A549 (cell line): Measurements from ENCODE around the gene VENTX. TPM values are rescaled to one million over a fixed set of nuclear protein-coding genes. Genes with fewer than 3 reads are reported as not detected.

ENCODE experiments used
- ATAC-seq, 2 experiments: fragments of 200-7000 bp in 1 of 2; fragments of >200 bp in 1 of 2; cut with Nextera tagmentation in 1 of 2; cut with Tn5 transposase in 1 of 2; 3 replicates each; pipeline versions ENCODE4 v1.8.0 to v1.9.1; 2018 to 2020; ENCODE audit warnings: mild to moderate bottlenecking in 1 of 2, moderate library complexity in 1 of 2
- CTCF ChIA-PET: fragments of 300-600 bp; sonication (Branson Sonifier 250); formaldehyde crosslinking; extraction: SDS; loops from one replicate; lab custom pipeline; 2021; ENCODE audit warnings: antibody characterized with exemption, inconsistent platforms; lab: Yijun Ruan, JAX
- POLR2A ChIA-PET: fragments of 350-600 bp; formaldehyde crosslinking; extraction: SDS; loops from one replicate; lab custom pipeline; 2021; ENCODE audit warnings: antibody characterized with exemption, inconsistent platforms; lab: Yijun Ruan, JAX
- DNase-seq, 2 experiments: peaks; one replicate each; pipeline versions ENCODE4 v3.0.0 to v3.0.0-alpha.2; 2011 to 2016; ENCODE audit warnings: low read depth in 1 of 2, low spot score in 1 of 2
- FAIRE-seq: peaks from 2 replicates; lab custom pipeline; 2011; peaks lifted over from hg19 to GRCh38; lab: Jason Lieb, UNC
- H3K27ac ChIP-seq, 2 experiments: fragments of >200 bp; sonication (Bioruptor Twin); formaldehyde crosslinking; 3 replicates each; pipeline ENCODE4 v1.5.1; 2016 to 2017
- H3K4me1 ChIP-seq: fragments of >200 bp; sonication (Bioruptor Twin); formaldehyde crosslinking; 3 replicates; pipeline ENCODE4 v1.6.1; 2016
- H3K4me2 ChIP-seq: fragments of >200 bp; sonication (Bioruptor Twin); formaldehyde crosslinking; 3 replicates; pipeline ENCODE4 v1.6.1; 2016
- H3K4me3 ChIP-seq: fragments of >200 bp; sonication (Bioruptor Twin); formaldehyde crosslinking; 3 replicates; pipeline ENCODE4 v1.5.1; 2016
- H3K9me3 ChIP-seq: fragments of >200 bp; sonication (Bioruptor Twin); formaldehyde crosslinking; 3 replicates; pipeline ENCODE4 v1.6.1; 2016
- CBX8 ChIP-seq: fragments of 200-600 bp; sonication (generic); IDR thresholded peaks from 2 replicates; pipeline ENCODE4 v1.6.1; 2016
- CEBPB ChIP-seq, 2 experiments: fragments of >200 bp in 1 of 2; sonication (Bioruptor Twin) in 1 of 2; formaldehyde crosslinking in 1 of 2; IDR thresholded peaks; 2 replicates each; pipeline ENCODE4 v1.6.1; 2012 to 2016
- CHD2 ChIP-seq: fragments of 150-350 bp; IDR thresholded peaks from 2 replicates; pipeline ENCODE4 v1.6.1; 2014; ENCODE audit warnings: low read length; ENCODE audit not compliant: partially characterized antibody
- FOXS1 ChIP-seq: fragments of 250-450 bp; sonication (Bioruptor Pico); IDR thresholded peaks from 2 replicates; pipeline ENCODE4 v1.5.0; 2020; ENCODE audit warnings: mild to moderate bottlenecking, moderate library complexity
- HEYL ChIP-seq: fragments of 250-450 bp; sonication (Bioruptor Pico); IDR thresholded peaks from 2 replicates; pipeline ENCODE4 v1.8.0; 2021; ENCODE audit warnings: mild to moderate bottlenecking, moderate library complexity
- HOXA7 ChIP-seq: fragments of 250-450 bp; sonication (Bioruptor Pico); IDR thresholded peaks from 2 replicates; pipeline ENCODE4 v1.5.0; 2020; ENCODE audit warnings: mild to moderate bottlenecking, moderate library complexity
- JUN ChIP-seq, 2 experiments: fragments of >200 bp; sonication (Bioruptor Twin); formaldehyde crosslinking; IDR thresholded peaks; 2 replicates in 1 of 2; 3 replicates in 1 of 2; pipeline ENCODE4 v1.6.1; 2016 to 2017
- KDM1A ChIP-seq: fragments of 200-600 bp; sonication (generic); IDR thresholded peaks from 2 replicates; pipeline ENCODE4 v1.6.1; 2016; ENCODE audit warnings: low read depth, mild to moderate bottlenecking
- MYC ChIP-seq: IDR thresholded peaks from 2 replicates; pipeline ENCODE4 v1.6.1; 2012; ENCODE audit warnings: mild to moderate bottlenecking, inconsistent platforms, low read length, improper control_type of control experiment, borderline replicate concordance
- NR3C1 ChIP-seq: fragments of >200 bp; sonication (Bioruptor Twin); formaldehyde crosslinking; IDR thresholded peaks from 3 replicates; pipeline ENCODE4 v1.6.1; 2017
- POLR2A ChIP-seq: IDR thresholded peaks from 2 replicates; pipeline ENCODE4 v1.6.1; 2012; ENCODE audit warnings: mild to moderate bottlenecking, low read length
- RAD21 ChIP-seq, 2 experiments: fragments of >200 bp in 1 of 2; sonication (Bioruptor Twin) in 1 of 2; formaldehyde crosslinking in 1 of 2; IDR thresholded peaks in 1 of 2; conservative IDR thresholded peaks in 1 of 2; 2 replicates in 1 of 2; 3 replicates in 1 of 2; pipeline ENCODE4 v1.6.1; 2012 to 2018; ENCODE audit warnings: inconsistent platforms in 1 of 2
- RFX5 ChIP-seq: fragments of 450-650 bp; IDR thresholded peaks from 2 replicates; pipeline ENCODE4 v1.7.1; 2014; ENCODE audit warnings: antibody characterized with exemption, mild to moderate bottlenecking, moderate library complexity
- ZNF302 ChIP-seq: fragments of 250-450 bp; sonication (Bioruptor Pico); IDR thresholded peaks from 2 replicates; pipeline ENCODE4 v1.9.0; 2021; ENCODE audit warnings: inconsistent platforms, mild to moderate bottlenecking, moderate library complexity
- WGBS: methylation state at CpG from one replicate; pipeline ENCODE4 v1.1.6; 2017; ENCODE audit errors: missing lambda C conversion rate; 5-methylcytosine and 5-hydroxymethylcytosine counted together
- polyA plus RNA-seq, 4 experiments: library from polyadenylated mRNA; depleted of rRNA in 3 of 4; stranded (reverse); fragments of >200 nt; fragmentation: RNase III in 1 of 4; extraction: RNeasy Plus Mini Kit Qiagen cat#74134 plus additional on column Dnase treatment in 1 of 4; gene quantifications; 2 replicates in 3 of 4; 3 replicates in 1 of 4; pipeline ENCODE4 v1.2.3, GENCODE V29; 2011 to 2017
- TF ChIP-seq, protein P1 (sequence below): fragments of 150-350 bp; IDR thresholded peaks from 2 replicates; pipeline ENCODE4 v1.6.1; 2014; ENCODE audit warnings: low read depth, mild to moderate bottlenecking, low read length
- TF ChIP-seq, protein P2 (sequence below): IDR thresholded peaks from 2 replicates; pipeline ENCODE4 v1.6.1; 2012
- TF ChIP-seq, protein P3 (sequence below): fragments of 200-600 bp; sonication (generic); IDR thresholded peaks from 2 replicates; pipeline ENCODE4 v1.6.1; 2016; ENCODE audit warnings: antibody characterized with exemption, mild to moderate bottlenecking, moderate library complexity
- TF ChIP-seq, protein P4 (sequence below): fragments of >200 bp; sonication (Bioruptor Twin); formaldehyde crosslinking; IDR thresholded peaks from 2 replicates; pipeline ENCODE4 v1.6.1; 2016

VENTX gene
- polyA plus RNA-seq, 2 of the 4 experiments (the other 2 are of a cell fraction) = not detected

DNA sequence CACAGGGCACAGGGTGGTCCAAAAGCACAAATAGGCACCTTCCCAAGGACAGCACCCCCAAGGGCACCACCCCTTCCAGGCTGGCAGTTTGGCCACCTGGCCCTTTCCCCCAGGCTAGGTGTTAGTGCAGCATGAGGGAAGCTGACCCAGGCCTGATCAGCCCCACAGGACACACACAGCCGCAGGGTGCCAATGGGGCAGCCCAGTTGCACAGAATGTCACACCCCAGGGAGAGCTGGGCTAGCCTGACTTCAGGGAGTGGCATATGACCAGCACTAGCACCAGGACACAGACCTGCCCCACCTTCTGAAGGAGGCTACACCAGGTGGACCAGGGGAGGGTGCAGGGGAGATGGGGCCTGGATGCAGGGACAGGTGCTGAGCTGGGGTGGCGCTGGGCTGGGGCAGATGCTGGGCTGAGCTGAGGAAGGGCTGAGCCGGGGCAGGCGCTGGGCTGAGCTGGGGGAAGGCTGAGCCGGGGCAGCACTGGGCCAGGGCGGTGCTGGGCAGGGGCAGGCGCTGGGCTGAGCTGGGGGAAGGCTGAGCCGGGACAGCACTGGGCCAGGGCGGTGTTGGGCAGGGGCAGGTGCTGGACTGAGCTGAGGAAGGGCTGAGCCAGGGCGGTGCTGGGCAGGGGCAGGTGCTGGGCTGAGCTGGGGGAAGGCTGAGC lies 42.9 kb downstream of the VENTX start:
- FAIRE-seq (no peak), ATAC-seq (peak in 1 of 2 experiments; percentile 11; a peak in 2 of 6 replicates), DNase-seq (no peak)
- WGBS = 84% methylated on average over 9 of the region's 10 CpGs
- no peak overlapping the region for H3K4me2 ChIP-seq
- no peaks in the 10 kb centered on the region for H3K9me3 ChIP-seq
- ChIA-PET POLR2A (interaction anchor here (0.6 kb wide), 1 partner anchor 79 kb away, joined by 3 read pairs; no protein-coding TSS in a partner anchor), CTCF (interaction anchor here (1.3 kb wide), 1 partner anchor 49 kb away, joined by 4 read pairs; no protein-coding TSS in a partner anchor)
- no peak overlapping the region for H3K27ac ChIP-seq
- H3K4me1 ChIP-seq = peaks cover 4% of the 10 kb centered on the region; the same call in 1 of the 3 replicates
- TF ChIP-seq JUN (IDR thresholded peaks at IDR 0.05) (no peak), RAD21 (conservative IDR thresholded peaks at IDR 0.05 in 1 of 2, IDR thresholded peaks at IDR 0.05 in 1 of 2) (no peak), NR3C1 (no peak), HEYL (no peak), ZNF302 (CRISPR knock-in tag) (no peak), KDM1A (no peak), FOXS1 (no peak), POLR2A (no peak), RFX5 (no peak), CBX8 (no peak), CHD2 (no peak), HOXA7 (CRISPR knock-in tag) (no peak), CEBPB (IDR thresholded peaks at IDR 0.05) (no peak), MYC (no peak)
- TF ChIP-seq, protein P1, sequence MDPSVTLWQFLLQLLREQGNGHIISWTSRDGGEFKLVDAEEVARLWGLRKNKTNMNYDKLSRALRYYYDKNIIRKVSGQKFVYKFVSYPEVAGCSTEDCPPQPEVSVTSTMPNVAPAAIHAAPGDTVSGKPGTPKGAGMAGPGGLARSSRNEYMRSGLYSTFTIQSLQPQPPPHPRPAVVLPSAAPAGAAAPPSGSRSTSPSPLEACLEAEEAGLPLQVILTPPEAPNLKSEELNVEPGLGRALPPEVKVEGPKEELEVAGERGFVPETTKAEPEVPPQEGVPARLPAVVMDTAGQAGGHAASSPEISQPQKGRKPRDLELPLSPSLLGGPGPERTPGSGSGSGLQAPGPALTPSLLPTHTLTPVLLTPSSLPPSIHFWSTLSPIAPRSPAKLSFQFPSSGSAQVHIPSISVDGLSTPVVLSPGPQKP = no peak
- TF ChIP-seq, protein P2, sequence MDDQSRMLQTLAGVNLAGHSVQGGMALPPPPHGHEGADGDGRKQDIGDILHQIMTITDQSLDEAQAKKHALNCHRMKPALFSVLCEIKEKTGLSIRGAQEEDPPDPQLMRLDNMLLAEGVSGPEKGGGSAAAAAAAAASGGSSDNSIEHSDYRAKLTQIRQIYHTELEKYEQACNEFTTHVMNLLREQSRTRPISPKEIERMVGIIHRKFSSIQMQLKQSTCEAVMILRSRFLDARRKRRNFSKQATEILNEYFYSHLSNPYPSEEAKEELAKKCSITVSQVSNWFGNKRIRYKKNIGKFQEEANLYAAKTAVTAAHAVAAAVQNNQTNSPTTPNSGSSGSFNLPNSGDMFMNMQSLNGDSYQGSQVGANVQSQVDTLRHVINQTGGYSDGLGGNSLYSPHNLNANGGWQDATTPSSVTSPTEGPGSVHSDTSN = no peak
- TF ChIP-seq, protein P3, sequence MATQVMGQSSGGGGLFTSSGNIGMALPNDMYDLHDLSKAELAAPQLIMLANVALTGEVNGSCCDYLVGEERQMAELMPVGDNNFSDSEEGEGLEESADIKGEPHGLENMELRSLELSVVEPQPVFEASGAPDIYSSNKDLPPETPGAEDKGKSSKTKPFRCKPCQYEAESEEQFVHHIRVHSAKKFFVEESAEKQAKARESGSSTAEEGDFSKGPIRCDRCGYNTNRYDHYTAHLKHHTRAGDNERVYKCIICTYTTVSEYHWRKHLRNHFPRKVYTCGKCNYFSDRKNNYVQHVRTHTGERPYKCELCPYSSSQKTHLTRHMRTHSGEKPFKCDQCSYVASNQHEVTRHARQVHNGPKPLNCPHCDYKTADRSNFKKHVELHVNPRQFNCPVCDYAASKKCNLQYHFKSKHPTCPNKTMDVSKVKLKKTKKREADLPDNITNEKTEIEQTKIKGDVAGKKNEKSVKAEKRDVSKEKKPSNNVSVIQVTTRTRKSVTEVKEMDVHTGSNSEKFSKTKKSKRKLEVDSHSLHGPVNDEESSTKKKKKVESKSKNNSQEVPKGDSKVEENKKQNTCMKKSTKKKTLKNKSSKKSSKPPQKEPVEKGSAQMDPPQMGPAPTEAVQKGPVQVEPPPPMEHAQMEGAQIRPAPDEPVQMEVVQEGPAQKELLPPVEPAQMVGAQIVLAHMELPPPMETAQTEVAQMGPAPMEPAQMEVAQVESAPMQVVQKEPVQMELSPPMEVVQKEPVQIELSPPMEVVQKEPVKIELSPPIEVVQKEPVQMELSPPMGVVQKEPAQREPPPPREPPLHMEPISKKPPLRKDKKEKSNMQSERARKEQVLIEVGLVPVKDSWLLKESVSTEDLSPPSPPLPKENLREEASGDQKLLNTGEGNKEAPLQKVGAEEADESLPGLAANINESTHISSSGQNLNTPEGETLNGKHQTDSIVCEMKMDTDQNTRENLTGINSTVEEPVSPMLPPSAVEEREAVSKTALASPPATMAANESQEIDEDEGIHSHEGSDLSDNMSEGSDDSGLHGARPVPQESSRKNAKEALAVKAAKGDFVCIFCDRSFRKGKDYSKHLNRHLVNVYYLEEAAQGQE = no peak
- no peak overlapping the region for H3K4me3 ChIP-seq

DNA sequence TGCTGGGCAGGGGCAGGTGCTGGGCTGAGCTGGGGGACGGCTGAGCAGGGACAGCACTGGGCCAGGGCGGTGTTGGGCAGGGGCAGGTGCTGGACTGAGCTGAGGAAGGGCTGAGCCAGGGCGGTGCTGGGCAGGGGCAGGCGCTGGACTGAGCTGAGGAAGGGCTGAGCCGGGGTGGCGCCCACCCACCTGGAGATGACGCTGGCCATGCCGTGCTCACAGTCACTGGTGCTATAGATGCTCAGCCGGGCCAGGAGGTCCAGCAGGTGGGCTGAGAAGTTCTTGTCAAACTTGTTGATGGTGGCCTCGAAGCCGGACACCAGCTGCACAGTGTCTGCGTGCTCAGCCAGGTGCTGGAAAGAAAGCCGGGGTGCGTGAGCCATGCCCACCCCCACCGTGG lies 43.4 kb downstream of the VENTX start:
- Histone ChIP-seq H3K9me3 (no peaks in the 10 kb centered on the region), H3K4me3 (no peak overlapping the region), H3K4me1 (peaks cover 4% of the 10 kb centered on the region; the same call in 1 of the 3 replicates), H3K4me2 (no peak overlapping the region), H3K27ac (no peak overlapping the region)
- ChIA-PET POLR2A (no interaction called here), CTCF (interaction anchor here (1.5 to 2.8 kb wide), 2 partner anchors 9 to 26 kb away, joined by 3 to 10 read pairs; no protein-coding TSS in a partner anchor)
- FAIRE-seq = no peak
- ATAC-seq = no peak
- WGBS = 91% methylated on average over 10 of the region's 15 CpGs
- DNase-seq = no peak
- TF ChIP-seq JUN (IDR thresholded peaks at IDR 0.05) = no peak
- TF ChIP-seq, protein P4, sequence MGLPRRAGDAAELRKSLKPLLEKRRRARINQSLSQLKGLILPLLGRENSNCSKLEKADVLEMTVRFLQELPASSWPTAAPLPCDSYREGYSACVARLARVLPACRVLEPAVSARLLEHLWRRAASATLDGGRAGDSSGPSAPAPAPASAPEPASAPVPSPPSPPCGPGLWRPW = no peak
- TF ChIP-seq, all 56 proteins: peak for 0
